NAMALWA (cell line): ENCODE results near the gene ABCC5.
"Not testable (repeated sequence)": the region's sequence is repeated elsewhere in the genome, so short reads cannot be mapped to it uniquely, and the experiment has no call there.

Experiments used
- DNase-seq: peaks from one replicate; pipeline ENCODE4 v3.0.0-alpha.2; 2015; ENCODE audit warnings: low spot score

ABCC5 gene

GRCh38 chr3:184017672-184018423, at the start of gene ABCC5:
TSS of gene ABCC5 (minus strand) at chr3:184017884. CDS start at chr3:184014392, 3,492 bp downstream.
- DNase-seq: peak; percentile 83

- no peak for DNase-seq
Observed at GRCh38 chr3:184066211-184066610, 48.5 kb upstream of the ABCC5 start.

GRCh38 chr3:184062637-184063036, 45.0 kb upstream of the ABCC5 start:
- DNase-seq: no peak

- no peak for DNase-seq
Observed at GRCh38 chr3:184059424-184059823, 41.7 kb upstream of the ABCC5 start.

- no peak for DNase-seq
Observed at GRCh38 chr3:184058029-184058428, 40.3 kb upstream of the ABCC5 start.

- no peak for DNase-seq
Observed at GRCh38 chr3:184052767-184053166, 35.1 kb upstream of the ABCC5 start, which contains the start of gene HTR3C. TSS of gene HTR3C (plus strand) at chr3:184053047. CDS start at chr3:184053081, 34 bp downstream.

- no peak for DNase-seq
Observed at GRCh38 chr3:184050217-184050847, 32.6 kb upstream of the ABCC5 start.

GRCh38 chr3:184045995-184046394, 28.3 kb upstream of the ABCC5 start:
- no peak for DNase-seq

- no peak for DNase-seq
Observed at GRCh38 chr3:184042617-184043016, 24.9 kb upstream of the ABCC5 start.

- no peak for DNase-seq
Observed at GRCh38 chr3:184040010-184040409, 22.3 kb upstream of the ABCC5 start.

GRCh38 chr3:184039414-184039813, 21.7 kb upstream of the ABCC5 start:
- no peak for DNase-seq

GRCh38 chr3:184038307-184038706, 20.6 kb upstream of the ABCC5 start:
- not testable (repeated sequence) for DNase-seq

- DNase-seq: no peak
Observed at GRCh38 chr3:184037816-184038215, 20.1 kb upstream of the ABCC5 start.

GRCh38 chr3:184031187-184031792, 13.6 kb upstream of the ABCC5 start, which contains the start of gene HTR3D:
TSS of gene HTR3D (plus strand) at chr3:184031742. CDS start at chr3:184031742, 0 bp downstream.
- DNase-seq: no peak

- no peak for DNase-seq
Observed at GRCh38 chr3:184030536-184030935, 12.9 kb upstream of the ABCC5 start.

GRCh38 chr3:184029443-184029842, 11.8 kb upstream of the ABCC5 start:
- no peak for DNase-seq

- DNase-seq: not testable (repeated sequence)
Observed at GRCh38 chr3:184028275-184028890, 10.7 kb upstream of the ABCC5 start.

- DNase-seq: not testable (repeated sequence)
Observed at GRCh38 chr3:184025256-184025655, 7.6 kb upstream of the ABCC5 start.

GRCh38 chr3:184022323-184022722, 4.6 kb upstream of the ABCC5 start:
- DNase-seq: no peak

GRCh38 chr3:184018424-184018973, 815 bp upstream of the ABCC5 start:
- DNase-seq: no peak

GRCh38 chr3:184016811-184017671, 643 bp downstream of the ABCC5 start:
- DNase-seq: peak; percentile 60
